H1 (cell line): ENCODE data around the gene C1S. TPM values are rescaled to one million over a fixed set of nuclear protein-coding genes. Genes with fewer than 3 reads are reported as not detected.

Experiments
- CTCF ChIA-PET: fragments of 300-600 bp; sonication (Branson Sonifier 250); formaldehyde crosslinking; loops from one replicate; lab custom pipeline; 2021; ENCODE audit not compliant: partially characterized antibody; lab: Charles Lee
- POLR2A ChIA-PET: fragments of 300-600 bp; sonication (Branson Sonifier 250); formaldehyde crosslinking; loops from one replicate; lab custom pipeline; 2021; ENCODE audit warnings: inconsistent platforms; ENCODE audit not compliant: partially characterized antibody; lab: Charles Lee
- DNase-seq, 2 experiments: peaks; one replicate each; pipeline versions ENCODE4 v3.0.0 to v3.0.0-alpha.2; 2010 to 2022; ENCODE audit warnings: low spot score in 2 of 2, low read depth in 1 of 2, mixed read lengths in 1 of 2
- FAIRE-seq: peaks from 2 replicates; lab custom pipeline; 2011; peaks lifted over from hg19 to GRCh38; lab: Jason Lieb, UNC
- H2AFZ ChIP-seq: 2 replicates; pipeline ENCODE4 v1.8.1; 2012; ENCODE audit warnings: low read length, inconsistent platforms
- H2AK5ac ChIP-seq: 2 replicates; pipeline ENCODE4 v1.6.1; 2013; ENCODE audit warnings: low read depth, low read length
- H2BK120ac ChIP-seq: replicated peaks from 2 replicates; pipeline ENCODE3; 2013; ENCODE audit warnings: low read depth, low read length, inconsistent platforms
- H2BK12ac ChIP-seq: 2 replicates; pipeline ENCODE4 v1.6.1; 2013; ENCODE audit warnings: low read depth, low read length
- H2BK15ac ChIP-seq: 2 replicates; pipeline ENCODE4 v1.6.1; 2013; ENCODE audit warnings: low read length
- H2BK20ac ChIP-seq: 2 replicates; pipeline ENCODE4 v1.6.1; 2013; ENCODE audit warnings: low read length
- H2BK5ac ChIP-seq: 2 replicates; pipeline ENCODE4 v1.6.1; 2013; ENCODE audit warnings: low read depth, low read length
- H3K14ac ChIP-seq: 2 replicates; pipeline ENCODE4 v1.6.1; 2013; ENCODE audit warnings: inconsistent platforms; ENCODE audit not compliant: insufficient read length
- H3K18ac ChIP-seq: 2 replicates; pipeline ENCODE4 v1.6.1; 2013; ENCODE audit warnings: low read length; ENCODE audit errors: extremely low read depth
- H3K23ac ChIP-seq: 2 replicates; pipeline ENCODE4 v1.6.1; 2013; ENCODE audit warnings: inconsistent platforms; ENCODE audit not compliant: insufficient read length
- H3K23me2 ChIP-seq: 2 replicates; pipeline ENCODE4 v1.6.1; 2013; ENCODE audit warnings: low read depth, low read length
- H3K27ac ChIP-seq: 2 replicates; pipeline ENCODE4 v1.6.1; 2011; ENCODE audit warnings: low read depth, low read length, inconsistent platforms
- H3K27me3 ChIP-seq, 4 experiments: replicated peaks in 1 of 4; 1 replicate in 1 of 4; 2 replicates in 3 of 4; pipeline versions ENCODE4 v1.6.1 to v1.8.1; 2011 to 2013; ENCODE audit warnings: low read length in 3 of 4, mild to moderate bottlenecking in 3 of 4, inconsistent platforms in 2 of 4, mixed read lengths in 2 of 4, moderate library complexity in 1 of 4; ENCODE audit not compliant: control insufficient read depth in 3 of 4, insufficient read depth in 3 of 4; ENCODE audit errors: extremely low read depth in 1 of 4
- H3K36me3 ChIP-seq, 4 experiments: 2 replicates each; pipeline versions ENCODE4 v1.6.1 to v1.8.1; 2011 to 2013; ENCODE audit warnings: mild to moderate bottlenecking in 4 of 4, low read length in 3 of 4, moderate library complexity in 2 of 4, control low read depth in 1 of 4, inconsistent platforms in 1 of 4; ENCODE audit not compliant: insufficient read depth in 4 of 4, control insufficient read depth in 2 of 4
- H3K4ac ChIP-seq: replicated peaks from 2 replicates; pipeline ENCODE3; 2013; ENCODE audit warnings: low read length, low read depth, mixed read lengths, inconsistent platforms; ENCODE audit not compliant: insufficient read length
- H3K4me1 ChIP-seq, 4 experiments: replicated peaks in 1 of 4; 1 replicate in 1 of 4; 2 replicates in 3 of 4; pipeline versions ENCODE4 v1.6.1 to v1.8.1; 2011 to 2013; ENCODE audit warnings: low read length in 3 of 4, inconsistent platforms in 2 of 4, mixed read lengths in 1 of 4; ENCODE audit not compliant: insufficient read depth in 4 of 4, control insufficient read depth in 3 of 4
- H3K4me2 ChIP-seq, 2 experiments: 2 replicates each; pipeline versions ENCODE4 v1.6.1 to v1.8.1; 2011 to 2013; ENCODE audit warnings: low read depth in 2 of 2, low read length in 2 of 2, control low read depth in 1 of 2, inconsistent platforms in 1 of 2, mild to moderate bottlenecking in 1 of 2; ENCODE audit not compliant: insufficient read depth in 1 of 2
- H3K4me3 ChIP-seq, 4 experiments: fragments of 200-600, 300-600 bp in 1 of 4; sonication (generic), shearing (Covaris generic), sonication (Bioruptor Twin) in 1 of 4; 2 replicates each; pipeline versions ENCODE4 v1.5.1 to v1.8.1; 2011 to 2016; ENCODE audit warnings: low read length in 4 of 4, low read depth in 3 of 4, control low read depth in 2 of 4, inconsistent platforms in 2 of 4, mild to moderate bottlenecking in 2 of 4, mixed read lengths in 1 of 4, moderate library complexity in 1 of 4; ENCODE audit not compliant: insufficient read depth in 2 of 4; ENCODE audit errors: extremely low read depth in 1 of 4
- H3K56ac ChIP-seq: replicated peaks from 2 replicates; pipeline ENCODE3; 2013; ENCODE audit warnings: low read depth, mild to moderate bottlenecking, mixed read lengths, low read length, inconsistent platforms; ENCODE audit not compliant: insufficient read length
- H3K79me1 ChIP-seq: 2 replicates; pipeline ENCODE4 v1.6.1; 2013; ENCODE audit warnings: low read depth, low read length, control low read depth
- H3K79me2 ChIP-seq, 2 experiments: 2 replicates each; pipeline versions ENCODE4 v1.6.1 to v1.8.1; 2012 to 2013; ENCODE audit warnings: low read length in 2 of 2, mild to moderate bottlenecking in 2 of 2, inconsistent platforms in 1 of 2; ENCODE audit not compliant: insufficient read depth in 2 of 2, control insufficient read depth in 1 of 2
- H3K9ac ChIP-seq, 4 experiments: replicated peaks in 1 of 4; 1 replicate in 1 of 4; 2 replicates in 3 of 4; pipeline versions ENCODE4 v1.6.1 to v1.8.1; 2011 to 2013; ENCODE audit warnings: low read depth in 3 of 4, low read length in 3 of 4, control low read depth in 2 of 4, mild to moderate bottlenecking in 2 of 4, moderate library complexity in 2 of 4, inconsistent platforms in 1 of 4; ENCODE audit errors: extremely low read depth in 1 of 4
- H3K9me3 ChIP-seq, 2 experiments: 2 replicates each; pipeline versions ENCODE4 v1.6.1 to v1.8.1; 2012 to 2013; ENCODE audit warnings: mild to moderate bottlenecking in 2 of 2, moderate library complexity in 2 of 2, control low read depth in 1 of 2, inconsistent platforms in 1 of 2, low read depth in 1 of 2, low read length in 1 of 2, mixed read lengths in 1 of 2; ENCODE audit not compliant: insufficient read depth in 2 of 2
- H4K20me1 ChIP-seq, 2 experiments: replicated peaks in 1 of 2; 2 replicates each; pipeline versions ENCODE3 to v1.8.1; 2011 to 2013; ENCODE audit warnings: inconsistent platforms in 2 of 2, low read length in 2 of 2, mild to moderate bottlenecking in 1 of 2; ENCODE audit not compliant: insufficient read depth in 2 of 2, control insufficient read depth in 1 of 2
- H4K5ac ChIP-seq: 2 replicates; pipeline ENCODE4 v1.6.1; 2013; ENCODE audit warnings: low read length, low read depth, mixed read lengths, inconsistent platforms; ENCODE audit not compliant: insufficient read length
- H4K8ac ChIP-seq: 2 replicates; pipeline ENCODE4 v1.8.0; 2013; ENCODE audit warnings: mild to moderate bottlenecking, moderate library complexity, low read length, inconsistent platforms; ENCODE audit not compliant: insufficient read depth; ENCODE audit errors: extremely low read depth
- H4K91ac ChIP-seq: replicated peaks from 2 replicates; pipeline ENCODE3; 2013; ENCODE audit warnings: low read length, mixed read lengths, inconsistent platforms; ENCODE audit not compliant: insufficient read length
- ATF3 ChIP-seq: IDR thresholded peaks from 2 replicates; pipeline ENCODE4 v1.6.1; 2011; ENCODE audit warnings: low read depth, mild to moderate bottlenecking, low read length; ENCODE audit not compliant: insufficient read depth
- CEBPB ChIP-seq: IDR thresholded peaks from 2 replicates; pipeline ENCODE4 v1.6.1; 2012; ENCODE audit warnings: low read depth, low read length
- CHD1 ChIP-seq: IDR thresholded peaks from 2 replicates; pipeline ENCODE4 v1.6.1; 2012; ENCODE audit warnings: low read depth, low read length, improper control_type of control experiment
- EGR1 ChIP-seq: IDR thresholded peaks from 2 replicates; pipeline ENCODE4 v1.6.1; 2011; ENCODE audit warnings: low read depth, low read length, borderline replicate concordance
- EP300 ChIP-seq, 2 experiments: IDR thresholded peaks; 1 replicate in 1 of 2; 2 replicates in 1 of 2; pipeline ENCODE4 v1.6.1; 2011 to 2012; ENCODE audit warnings: low read depth in 2 of 2, low read length in 2 of 2, mild to moderate bottlenecking in 2 of 2, borderline replicate concordance in 1 of 2, inconsistent platforms in 1 of 2, moderate library complexity in 1 of 2
- KDM4A ChIP-seq: IDR thresholded peaks from one replicate; pipeline ENCODE4 v1.7.1; 2012; ENCODE audit warnings: low read depth, mild to moderate bottlenecking, moderate library complexity, low read length, inconsistent platforms; ENCODE audit not compliant: severe bottlenecking
- MAFK ChIP-seq: IDR thresholded peaks from 2 replicates; pipeline ENCODE4 v1.6.1; 2012; ENCODE audit warnings: low read depth, mild to moderate bottlenecking, improper control_type of control experiment, low read length
- MAX ChIP-seq: IDR thresholded peaks from 2 replicates; pipeline ENCODE4 v1.6.1; 2012; ENCODE audit warnings: inconsistent platforms
- POLR2AphosphoS5 ChIP-seq: IDR thresholded peaks from 2 replicates; pipeline ENCODE4 v1.6.1; 2011; ENCODE audit warnings: low read depth, low read length
- RXRA ChIP-seq: IDR thresholded peaks from 2 replicates; pipeline ENCODE4 v1.6.1; 2011; ENCODE audit warnings: low read depth, mild to moderate bottlenecking, low read length, moderate library complexity; ENCODE audit not compliant: insufficient read depth
- SAP30 ChIP-seq: fragments of 300-600 bp; sonication (generic); IDR thresholded peaks from 2 replicates; pipeline ENCODE4 v1.7.1; 2012; ENCODE audit warnings: low read length, moderate library complexity, mild to moderate bottlenecking, inconsistent platforms; ENCODE audit not compliant: insufficient read depth, insufficient replicate concordance
- SP2 ChIP-seq: IDR thresholded peaks from 2 replicates; pipeline ENCODE4 v1.6.1; 2012; ENCODE audit warnings: mild to moderate bottlenecking, low read length, inconsistent platforms
- TAF7 ChIP-seq: optimal IDR thresholded peaks from 2 replicates; pipeline ENCODE3; 2011; ENCODE audit warnings: low read depth, mild to moderate bottlenecking, inconsistent platforms, low read length, moderate library complexity, borderline replicate concordance
- WGBS, 2 experiments: shearing (Covaris generic) in 1 of 2; methylation state at CpG; one replicate each; pipeline versions ENCODE4 v1.1.6 to v1.1.7; 2013 to 2015; ENCODE audit warnings: low lambda C conversion rate in 2 of 2, mixed read lengths in 2 of 2, inconsistent platforms in 1 of 2, low coverage in 1 of 2, missing lambda C conversion rate in 1 of 2; ENCODE audit not compliant: insufficient replicate concordance in 2 of 2, insufficient coverage in 1 of 2, insufficient read length in 1 of 2; ENCODE audit errors: extremely low coverage in 1 of 2, missing lambda C conversion rate in 1 of 2; 5-methylcytosine and 5-hydroxymethylcytosine counted together
- polyA plus RNA-seq, 7 experiments: library from polyadenylated mRNA; depleted of rRNA in 3 of 7; stranded (reverse) in 5 of 7; unstranded in 2 of 7; fragments of >200 nt in 5 of 7; fragments of 200-250 nt in 2 of 7; gene quantifications; 1 replicate in 5 of 7; 2 replicates in 1 of 7; 4 replicates in 1 of 7; pipeline versions ENCODE4 v1.2.1 to v1.2.3, GENCODE V29; 2011 to 2013; ENCODE audit warnings: missing spikeins in 2 of 7, mixed read lengths in 2 of 7
- total RNA-seq: library from RNA; stranded (reverse); fragmentation: NEBNext Ultra II Directional; extraction: Animal tissue kit (Norgen Biotek cat#: 25700); gene quantifications from 2 replicates; pipeline ENCODE4 v1.2.1, GENCODE V29; 2021

C1S gene
- total and polyA plus RNA-seq, 2 of the 8 experiments (the other 6 are each of a cell fraction or from before 2014, with no cell fraction given), result 4.4 to 7.3 TPM

DNA sequence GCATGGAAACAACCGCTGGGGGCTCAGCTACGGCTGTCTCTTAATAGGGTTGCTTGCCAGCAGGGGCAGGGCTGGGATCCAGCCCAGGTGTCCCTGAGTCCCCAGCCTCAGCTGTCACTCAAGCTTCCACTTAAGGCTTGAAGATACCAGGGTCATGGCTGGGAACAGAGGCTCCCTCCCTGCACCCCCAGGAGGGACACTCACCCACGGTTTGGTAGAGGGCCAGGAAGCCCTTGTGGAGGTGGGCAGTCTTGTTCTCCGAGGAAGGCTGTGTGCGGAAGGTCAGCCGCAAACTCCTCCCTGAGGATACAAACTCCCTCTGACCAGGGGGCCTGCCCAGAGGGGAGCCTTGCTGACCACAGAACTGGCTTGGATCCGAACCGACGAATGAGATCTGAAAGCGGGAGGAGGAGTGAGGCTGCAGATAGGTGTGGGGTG lies 41.2 kb downstream of the C1S start:
- Histone ChIP-seq H2BK120ac (no peak overlapping the region), H2BK5ac (no peak overlapping the region), H3K14ac (no peak overlapping the region), H3K4me2 (no peak overlapping the region), H3K23ac (no peak overlapping the region), H4K5ac (no peak overlapping the region), H2AK5ac (no peak overlapping the region), H3K27me3 (no peaks in the 10 kb centered on the region), H2BK15ac (no peak overlapping the region), H3K9me3 (peaks cover 0 to 3% of the 10 kb centered on the region in 2 experiments; a peak in 2 of 4 replicates), H3K56ac (no peak overlapping the region), H4K91ac (no peak overlapping the region), H3K4me3 (no peak overlapping the region), H3K4ac (no peak overlapping the region), H3K79me1 (peaks cover 2% of the 10 kb centered on the region; the same call in 1 of the 2 replicates), H3K36me3 (peaks cover 0 to 11% (median 2%) of the 10 kb centered on the region in 4 experiments; a peak in 4 of 8 replicates), H4K20me1 (peaks cover 0 to 6% of the 10 kb centered on the region in 2 experiments), H4K8ac (no peak overlapping the region), H2BK12ac (no peak overlapping the region), H3K23me2 (no peaks in the 10 kb centered on the region), H3K27ac (no peak overlapping the region), H2BK20ac (no peak overlapping the region), H3K18ac (no peak overlapping the region), H3K9ac (no peak overlapping the region), H3K79me2 (no peaks in the 10 kb centered on the region), H2AFZ (no peak overlapping the region), H3K4me1 (peaks cover 0 to 2% (median 0%) of the 10 kb centered on the region in 4 experiments; a peak in 1 of 7 replicates)
- POLR2A ChIA-PET, result interaction anchor here (0.8 to 2.7 kb wide), 5 partner anchors 9 to 158 kb away, joined by 3 to 13 read pairs (median 5); partner anchors contain the start of genes C12orf57, C1R and RNU7-1
- CTCF ChIA-PET, result interaction anchor here (0.5 to 2.6 kb wide), 8 partner anchors 9 to 137 kb away, joined by 3 to 28 read pairs (median 4); partner anchors contain the start of genes C1R and C1S
- DNase-seq (no peak), FAIRE-seq (no peak)
- WGBS, 2 experiments, result 92% methylated on average over 10 of the region's 10 CpGs; no CpG with 5 or more reads in 1 of the 2 experiments
- TF ChIP-seq SAP30 (no peak), CHD1 (no peak), SP2 (no peak), TAF7 (no peak), MAX (no peak), EGR1 (no peak), RXRA (no peak), KDM4A (no peak), EP300 (IDR thresholded peaks at IDR 0.05; ENCODE audit: borderline replicate concordance in 1 of 2, low read depth in 2 of 2, low read length in 2 of 2) (no peak), POLR2AphosphoS5 (no peak), ATF3 (no peak), CEBPB (no peak), MAFK (no peak)
